Naive thymus-derived CD4-positive, alpha-beta T cell (primary cell): ENCODE results near the gene CELA3A. TPM values are rescaled to one million over a fixed set of nuclear protein-coding genes. Genes with fewer than 3 reads are reported as not detected.
"Not testable (repeated sequence)": the region's sequence is repeated elsewhere in the genome, so short reads cannot be mapped to it uniquely, and the experiment has no call there.

ENCODE experiments used
- ATAC-seq: fragments of 150-1000 bp; cut with Tn5 transposase; 2 replicates; pipeline ENCODE4 v1.10.0; 2021; ENCODE audit warnings: mild to moderate bottlenecking, moderate library complexity
- CTCF ChIA-PET: fragments of 350-600 bp; sonication (Branson Sonifier 250); formaldehyde crosslinking; loops from one replicate; lab custom pipeline; 2021; ENCODE audit warnings: antibody characterized with exemption; lab: Charles Lee
- POLR2A ChIA-PET: fragments of 350-600 bp; sonication (Branson Sonifier 250); formaldehyde crosslinking; loops from one replicate; lab custom pipeline; 2021; ENCODE audit warnings: antibody characterized with exemption, inconsistent platforms; lab: Charles Lee
- DNase-seq, 9 donors: peaks; one replicate each; pipeline versions ENCODE4 v3.0.0 to v3.0.0-alpha.2; 2020 to 2022; ENCODE audit warnings: mixed read lengths in 1 of 9
- H3K27ac ChIP-seq: one replicate; pipeline ENCODE4 v1.7.0; 2013; ENCODE audit warnings: mild to moderate bottlenecking, low read depth, low read length, moderate library complexity
- H3K27me3 ChIP-seq, 2 donors: one replicate each; pipeline ENCODE4 v1.7.0; 2013; ENCODE audit warnings: low read length in 2 of 2, mild to moderate bottlenecking in 2 of 2, moderate library complexity in 2 of 2; ENCODE audit not compliant: control insufficient read depth in 2 of 2, insufficient read depth in 2 of 2
- H3K36me3 ChIP-seq, 3 experiments: 1 replicate in 2 of 3; 2 replicates in 1 of 3; pipeline ENCODE4 v1.7.0; 2013; ENCODE audit warnings: low read length in 3 of 3, mild to moderate bottlenecking in 3 of 3, moderate library complexity in 1 of 3; ENCODE audit not compliant: insufficient read depth in 3 of 3, control insufficient read depth in 2 of 3
- H3K4me1 ChIP-seq, 2 donors: one replicate each; pipeline ENCODE4 v1.7.0; 2013; ENCODE audit warnings: low read length in 2 of 2, mild to moderate bottlenecking in 2 of 2, moderate library complexity in 1 of 2; ENCODE audit not compliant: control insufficient read depth in 2 of 2, insufficient read depth in 2 of 2
- H3K4me3 ChIP-seq: 2 replicates; pipeline ENCODE4 v1.7.0; 2013; ENCODE audit warnings: mild to moderate bottlenecking, low read length
- H3K9me3 ChIP-seq, 3 experiments: 1 replicate in 2 of 3; 2 replicates in 1 of 3; pipeline ENCODE4 v1.7.0; 2013; ENCODE audit warnings: low read length in 3 of 3; ENCODE audit not compliant: control insufficient read depth in 2 of 3
- H3K27ac Mint-ChIP-seq, 9 donors: one replicate each; pipeline ENCODE4 v1.8.0; 2020 to 2022; ENCODE audit warnings: mixed read lengths in 9 of 9, mild to moderate bottlenecking in 8 of 9, moderate library complexity in 5 of 9, inconsistent platforms in 2 of 9
- H3K27me3 Mint-ChIP-seq, 5 donors: one replicate each; pipeline ENCODE4 v1.8.0; 2021 to 2022; ENCODE audit warnings: mixed read lengths in 5 of 5, mild to moderate bottlenecking in 1 of 5
- H3K36me3 Mint-ChIP-seq, 5 donors: one replicate each; pipeline ENCODE4 v1.8.0; 2020 to 2022; ENCODE audit warnings: mixed read lengths in 5 of 5, mild to moderate bottlenecking in 3 of 5, inconsistent platforms in 1 of 5
- H3K4me1 Mint-ChIP-seq, 7 donors: one replicate each; pipeline ENCODE4 v1.8.0; 2020 to 2022; ENCODE audit warnings: mixed read lengths in 7 of 7, mild to moderate bottlenecking in 3 of 7, inconsistent platforms in 1 of 7
- H3K4me3 Mint-ChIP-seq, 10 donors: one replicate each; pipeline ENCODE4 v1.8.0; 2020 to 2022; ENCODE audit warnings: mild to moderate bottlenecking in 10 of 10, mixed read lengths in 10 of 10, moderate library complexity in 6 of 10, inconsistent platforms in 2 of 10
- H3K9me3 Mint-ChIP-seq, 11 donors: one replicate each; pipeline ENCODE4 v1.8.0; 2020 to 2022; ENCODE audit warnings: mixed read lengths in 11 of 11, mild to moderate bottlenecking in 4 of 11, inconsistent platforms in 1 of 11, moderate library complexity in 1 of 11
- intact Hi-C, 2 donors: fragments of 100-400 bp; cut with micrococcal nuclease; formaldehyde crosslinking; loops; one replicate each; pipeline ENCODE4 v1.15.1; 2023
- polyA plus RNA-seq, 2 donors: library from polyadenylated mRNA; unstranded; fragments of 300-500 nt; fragmentation: Illumina TruSeq; gene quantifications; one replicate each; pipeline ENCODE4 v1.2.3, GENCODE V29; 2021
- total RNA-seq, 6 experiments: library from RNA in 5 of 6; stranded (reverse) in 5 of 6; gene quantifications; 1 replicate in 5 of 6; 2 replicates in 1 of 6; pipeline ENCODE4 v1.2.3 and lab custom pipeline; 2021 to 2026

Gene CELA3A
- total and polyA plus RNA-seq, 7 experiments from 2014 or later = not detected

DNA sequence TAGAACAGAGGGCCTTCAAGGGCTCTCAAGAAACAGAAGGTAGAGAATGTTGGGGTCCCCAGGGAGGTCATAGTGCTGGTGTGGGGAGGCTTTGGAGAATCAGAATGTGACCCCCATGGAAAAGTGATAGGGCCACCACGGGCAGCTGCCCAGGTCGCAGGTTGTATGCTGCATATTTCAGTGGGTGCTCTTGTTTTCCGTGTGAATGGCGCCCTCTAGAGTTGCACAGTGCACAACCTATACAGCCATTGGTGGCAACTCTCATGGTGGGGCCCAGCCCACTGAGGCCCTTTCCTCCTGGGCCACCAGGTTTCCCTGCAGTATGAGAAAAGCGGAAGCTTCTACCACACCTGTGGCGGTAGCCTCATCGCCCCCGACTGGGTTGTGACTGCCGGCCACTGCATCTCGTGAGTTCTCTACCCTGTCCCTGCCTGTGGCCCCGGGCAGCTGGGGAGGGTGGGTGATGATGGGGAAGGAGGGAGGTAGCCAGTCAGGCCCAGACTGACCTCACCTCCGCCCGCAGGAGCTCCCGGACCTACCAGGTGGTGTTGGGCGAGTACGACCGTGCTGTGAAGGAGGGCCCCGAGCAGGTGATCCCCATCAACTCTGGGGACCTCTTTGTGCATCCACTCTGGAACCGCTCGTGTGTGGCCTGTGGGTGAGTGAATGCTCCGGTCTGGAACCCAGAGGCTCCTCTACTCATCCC is 20.8 kb upstream of the CELA3A start:
- H3K9me3 Mint-ChIP-seq, H3K27ac Mint-ChIP-seq, H3K27me3 ChIP-seq, H3K4me1 ChIP-seq, H3K36me3 Mint-ChIP-seq, CTCF ChIA-PET, H3K4me3 Mint-ChIP-seq, H3K9me3 ChIP-seq, POLR2A ChIA-PET, H3K4me1 Mint-ChIP-seq, H3K27me3 Mint-ChIP-seq, intact Hi-C loops, H3K27ac ChIP-seq, H3K36me3 ChIP-seq, DNase-seq, H3K4me3 ChIP-seq: not testable (repeated sequence)
- ATAC-seq = peak; percentile 66

DNA sequence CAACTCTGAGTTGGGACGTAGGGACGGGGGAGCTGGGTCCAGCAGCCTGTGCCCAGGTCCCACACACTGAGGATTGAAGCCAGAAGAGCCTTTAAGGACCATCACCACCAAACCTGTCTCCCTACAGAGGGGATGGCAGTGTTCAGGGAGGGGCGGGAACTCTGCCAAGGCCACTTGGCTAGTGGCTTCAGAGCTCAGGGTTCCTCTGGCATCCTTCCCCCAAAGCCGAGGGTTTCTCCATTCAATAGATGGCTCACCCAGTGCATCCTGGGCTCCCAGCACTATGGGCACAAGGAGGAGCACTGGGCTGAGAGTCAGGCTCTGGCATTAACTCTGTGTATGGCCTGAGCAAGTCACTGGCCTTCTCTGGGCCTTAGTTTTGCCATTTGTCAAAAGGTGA is 20.2 kb upstream of the CELA3A start:
- H3K27ac Mint-ChIP-seq, H3K27me3 Mint-ChIP-seq, H3K36me3 ChIP-seq, H3K4me1 Mint-ChIP-seq, DNase-seq, H3K9me3 Mint-ChIP-seq, H3K27me3 ChIP-seq, intact Hi-C loops, H3K4me1 ChIP-seq, ATAC-seq, H3K4me3 ChIP-seq, H3K4me3 Mint-ChIP-seq, CTCF ChIA-PET, H3K9me3 ChIP-seq, POLR2A ChIA-PET, H3K27ac ChIP-seq, H3K36me3 Mint-ChIP-seq: not testable (repeated sequence)

- H3K4me3 Mint-ChIP-seq, POLR2A ChIA-PET, H3K27ac Mint-ChIP-seq, H3K9me3 ChIP-seq, H3K27me3 Mint-ChIP-seq, H3K36me3 Mint-ChIP-seq, H3K27ac ChIP-seq, H3K36me3 ChIP-seq, ATAC-seq, intact Hi-C loops, H3K27me3 ChIP-seq, H3K4me1 Mint-ChIP-seq, CTCF ChIA-PET, H3K4me3 ChIP-seq, H3K4me1 ChIP-seq, H3K9me3 Mint-ChIP-seq: not testable (repeated sequence)
- DNase-seq = peak in 1 of 9 donors; percentile 12
These were observed 19.3 kb upstream of the CELA3A start for GRCh38 chr1:21982122-21982521.

DNA sequence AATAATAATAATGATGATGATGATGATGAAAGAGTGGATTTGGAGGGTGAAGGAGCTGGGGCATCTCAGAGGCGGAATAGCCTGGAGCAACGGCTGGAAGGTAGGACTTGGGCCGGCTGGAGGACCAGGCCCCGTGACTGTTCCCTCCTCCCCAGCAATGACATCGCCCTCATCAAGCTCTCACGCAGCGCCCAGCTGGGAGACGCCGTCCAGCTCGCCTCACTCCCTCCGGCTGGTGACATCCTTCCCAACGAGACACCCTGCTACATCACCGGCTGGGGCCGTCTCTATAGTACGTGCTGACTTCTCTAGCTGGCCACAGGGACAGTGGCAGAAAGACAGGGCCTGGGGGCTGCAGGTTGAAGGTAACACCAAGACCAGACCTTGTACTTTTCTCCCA is 17.9 kb upstream of the CELA3A start:
- DNase-seq, H3K27ac ChIP-seq, H3K9me3 ChIP-seq, H3K36me3 ChIP-seq, H3K4me1 ChIP-seq, H3K27me3 ChIP-seq, intact Hi-C loops, H3K4me3 ChIP-seq, POLR2A ChIA-PET, H3K27me3 Mint-ChIP-seq, H3K27ac Mint-ChIP-seq, H3K36me3 Mint-ChIP-seq, H3K4me3 Mint-ChIP-seq, H3K9me3 Mint-ChIP-seq, H3K4me1 Mint-ChIP-seq, ATAC-seq: not testable (repeated sequence)
- CTCF ChIA-PET = interaction anchor here (0.6 kb wide), 1 partner anchor 88 kb away, joined by 3 read pairs; no protein-coding TSS in a partner anchor

GRCh38 chr1:21985893-21986292 is 15.6 kb upstream of the CELA3A start:
- H3K36me3 ChIP-seq, H3K27ac ChIP-seq, H3K4me1 ChIP-seq, H3K4me1 Mint-ChIP-seq, intact Hi-C loops, CTCF ChIA-PET, DNase-seq, H3K27me3 ChIP-seq, H3K36me3 Mint-ChIP-seq, H3K27me3 Mint-ChIP-seq, POLR2A ChIA-PET, H3K9me3 ChIP-seq, H3K9me3 Mint-ChIP-seq, H3K27ac Mint-ChIP-seq, H3K4me3 Mint-ChIP-seq, H3K4me3 ChIP-seq, ATAC-seq: not testable (repeated sequence)

DNA sequence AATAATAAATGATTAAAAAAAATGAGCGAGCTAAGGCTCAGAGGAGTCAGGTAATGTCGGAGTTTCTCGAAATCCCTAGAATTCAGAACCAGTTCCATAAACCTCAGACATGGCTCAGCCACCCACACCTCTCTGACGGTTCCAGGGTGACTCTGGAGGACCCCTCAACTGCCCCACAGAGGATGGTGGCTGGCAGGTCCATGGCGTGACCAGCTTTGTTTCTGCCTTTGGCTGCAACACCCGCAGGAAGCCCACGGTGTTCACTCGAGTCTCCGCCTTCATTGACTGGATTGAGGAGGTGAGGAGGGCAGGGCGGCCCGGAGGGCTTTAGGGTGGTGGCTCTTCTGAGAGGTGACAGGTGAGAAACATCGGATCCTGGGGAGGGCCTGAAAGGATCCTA is 15.1 kb upstream of the CELA3A start:
- DNase-seq, H3K4me3 Mint-ChIP-seq: not testable (repeated sequence)

GRCh38 chr1:21989672-21990393 is 11.6 kb upstream of the CELA3A start:
- H3K27me3 ChIP-seq, H3K27ac ChIP-seq: not testable (repeated sequence)

More for the DNA sequence above, 15.1 kb upstream of the CELA3A start:
- H3K4me1 ChIP-seq, H3K4me3 ChIP-seq, intact Hi-C loops, H3K27me3 Mint-ChIP-seq, H3K36me3 ChIP-seq, H3K27me3 ChIP-seq, ATAC-seq, H3K27ac Mint-ChIP-seq, H3K27ac ChIP-seq, POLR2A ChIA-PET, H3K36me3 Mint-ChIP-seq, H3K4me1 Mint-ChIP-seq, H3K9me3 Mint-ChIP-seq, CTCF ChIA-PET, H3K9me3 ChIP-seq: not testable (repeated sequence)

More at GRCh38 chr1:21989672-21990393, 11.6 kb upstream of the CELA3A start:
- DNase-seq, H3K27ac Mint-ChIP-seq, ATAC-seq, POLR2A ChIA-PET, H3K4me3 Mint-ChIP-seq, intact Hi-C loops, CTCF ChIA-PET, H3K4me3 ChIP-seq, H3K27me3 Mint-ChIP-seq, H3K9me3 Mint-ChIP-seq, H3K36me3 Mint-ChIP-seq, H3K4me1 ChIP-seq, H3K36me3 ChIP-seq, H3K4me1 Mint-ChIP-seq, H3K9me3 ChIP-seq: not testable (repeated sequence)
